ENCODE results near the gene DNAAF3.

DNA sequence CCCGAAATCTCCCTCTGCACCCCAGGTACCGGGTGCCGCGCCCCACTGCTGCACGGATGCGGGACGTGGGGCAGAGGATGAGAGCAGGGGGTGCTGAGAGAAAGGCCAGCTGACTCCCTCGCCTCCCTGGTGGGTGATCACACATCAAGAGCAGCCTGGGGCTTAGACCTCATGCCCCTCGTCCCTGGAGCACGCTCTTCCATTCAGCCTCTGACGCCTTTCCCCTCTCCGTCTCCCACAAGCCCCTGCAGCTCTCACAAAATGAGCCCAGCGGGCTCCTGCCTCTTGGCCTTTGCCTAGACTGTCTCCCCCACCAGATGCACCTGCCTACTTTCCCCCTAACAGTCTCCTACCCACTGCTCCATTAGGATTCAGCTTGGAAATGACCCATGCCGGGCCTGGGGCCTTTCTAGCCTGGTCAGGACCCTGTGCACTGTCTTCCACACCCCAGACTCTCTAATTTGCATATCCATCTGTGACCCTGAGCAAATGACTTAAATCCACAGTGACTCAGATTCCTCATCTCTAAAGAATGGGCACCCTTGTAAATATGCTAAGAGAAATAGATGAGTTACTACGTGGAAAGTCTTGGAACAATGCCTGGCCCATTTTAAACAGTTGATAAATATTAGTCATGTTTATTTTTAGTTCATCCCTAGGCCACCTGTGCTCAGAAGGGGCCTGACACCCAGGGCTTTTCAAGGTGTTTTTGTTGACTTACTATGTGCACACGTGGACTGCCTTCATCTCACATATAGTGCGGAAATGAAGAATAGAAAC, 43.5 kb upstream of the DNAAF3 start:
- TF ChIP-seq, protein P1, sequence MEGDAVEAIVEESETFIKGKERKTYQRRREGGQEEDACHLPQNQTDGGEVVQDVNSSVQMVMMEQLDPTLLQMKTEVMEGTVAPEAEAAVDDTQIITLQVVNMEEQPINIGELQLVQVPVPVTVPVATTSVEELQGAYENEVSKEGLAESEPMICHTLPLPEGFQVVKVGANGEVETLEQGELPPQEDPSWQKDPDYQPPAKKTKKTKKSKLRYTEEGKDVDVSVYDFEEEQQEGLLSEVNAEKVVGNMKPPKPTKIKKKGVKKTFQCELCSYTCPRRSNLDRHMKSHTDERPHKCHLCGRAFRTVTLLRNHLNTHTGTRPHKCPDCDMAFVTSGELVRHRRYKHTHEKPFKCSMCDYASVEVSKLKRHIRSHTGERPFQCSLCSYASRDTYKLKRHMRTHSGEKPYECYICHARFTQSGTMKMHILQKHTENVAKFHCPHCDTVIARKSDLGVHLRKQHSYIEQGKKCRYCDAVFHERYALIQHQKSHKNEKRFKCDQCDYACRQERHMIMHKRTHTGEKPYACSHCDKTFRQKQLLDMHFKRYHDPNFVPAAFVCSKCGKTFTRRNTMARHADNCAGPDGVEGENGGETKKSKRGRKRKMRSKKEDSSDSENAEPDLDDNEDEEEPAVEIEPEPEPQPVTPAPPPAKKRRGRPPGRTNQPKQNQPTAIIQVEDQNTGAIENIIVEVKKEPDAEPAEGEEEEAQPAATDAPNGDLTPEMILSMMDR (IDR thresholded peaks at IDR 0.05) = no peak
- no peak for TF ChIP-seq POLR2A (IDR thresholded peaks at IDR 0.05)

Data from prostate gland (tissue), 2 donors.